GM18498 (cell line): ENCODE data around the gene SLC22A4.

Experiments used
- ATAC-seq: cut with Tn5 transposase; IDR thresholded peaks from one replicate; pipeline ENCODE4 v1.9.1; 2021; ENCODE audit warnings: mild to moderate bottlenecking, moderate library complexity; ENCODE audit not compliant: unreplicated experiment

Gene SLC22A4

DNA sequence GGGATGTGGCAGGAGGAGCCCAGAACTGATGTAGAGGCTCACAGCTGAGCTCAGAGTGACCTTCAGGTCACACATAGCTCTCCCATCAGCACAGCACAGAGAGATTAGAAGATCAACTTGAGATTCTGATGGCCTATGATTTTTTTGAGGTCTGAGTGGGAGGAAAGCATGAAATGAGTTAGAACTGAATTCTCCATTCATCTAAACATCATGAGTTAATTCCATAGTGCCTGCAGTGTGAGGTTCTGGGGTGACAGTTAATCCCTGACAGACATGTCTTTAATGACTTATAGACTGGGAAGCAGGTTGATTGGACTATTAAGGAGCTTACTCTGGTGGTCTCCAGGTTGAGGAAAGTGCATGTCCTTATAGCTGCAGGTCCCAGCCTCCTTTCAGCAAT is 97.7 kb downstream of the SLC22A4 start:
- no peak for ATAC-seq

DNA sequence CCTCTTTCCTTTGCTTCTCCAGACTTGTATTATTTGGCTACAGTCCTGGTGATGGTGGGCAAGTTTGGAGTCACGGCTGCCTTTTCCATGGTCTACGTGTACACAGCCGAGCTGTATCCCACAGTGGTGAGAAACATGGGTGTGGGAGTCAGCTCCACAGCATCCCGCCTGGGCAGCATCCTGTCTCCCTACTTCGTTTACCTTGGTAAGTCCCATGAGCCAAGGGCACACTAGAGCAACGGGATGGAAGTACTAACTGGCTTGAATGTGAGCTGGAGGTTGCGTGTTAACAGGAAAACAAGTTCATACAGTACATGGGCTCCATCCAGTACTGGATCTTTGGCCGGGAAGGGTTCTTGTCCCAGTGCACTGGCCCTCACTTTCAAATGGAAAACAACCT is 98.2 kb downstream of the SLC22A4 start:
- no peak for ATAC-seq

DNA sequence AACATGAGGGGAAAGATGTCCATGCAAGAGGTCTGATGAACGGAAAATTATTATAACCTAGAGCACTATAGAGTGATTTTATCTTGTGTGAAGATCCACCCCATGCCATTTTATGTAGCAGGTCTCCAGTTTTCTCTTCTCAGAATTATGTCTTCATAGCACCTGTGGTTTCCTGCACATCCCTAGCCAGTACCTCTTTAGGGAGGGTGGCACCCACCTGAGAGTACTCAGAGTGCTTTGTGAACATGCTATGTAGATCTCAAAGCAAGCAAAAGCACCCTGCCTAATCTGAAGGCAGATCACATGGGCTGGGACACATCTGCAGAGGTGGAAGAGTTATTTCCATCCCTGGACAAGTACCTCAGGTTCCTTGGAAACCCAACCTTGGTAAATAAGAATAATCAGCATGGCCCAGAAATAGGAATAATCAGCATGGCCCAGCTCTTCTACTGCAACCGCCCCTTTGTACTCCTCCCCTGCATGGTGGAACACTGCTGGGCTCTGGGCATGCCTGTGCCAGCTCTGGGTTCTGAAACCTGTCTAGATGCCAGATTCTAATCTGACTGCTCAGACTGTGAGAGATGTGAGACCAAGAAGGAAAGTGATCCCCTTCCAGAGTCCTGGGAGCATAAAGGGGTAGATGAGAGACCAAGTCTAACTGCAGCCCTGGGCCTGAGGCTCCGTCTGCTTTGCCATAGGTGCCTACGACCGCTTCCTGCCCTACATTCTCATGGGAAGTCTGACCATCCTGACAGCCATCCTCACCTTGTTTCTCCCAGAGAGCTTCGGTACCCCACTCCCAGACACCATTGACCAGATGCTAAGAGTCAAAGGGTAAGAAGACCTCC is 99.0 kb downstream of the SLC22A4 start:
- ATAC-seq = no peak
